C4-2B (cell line): ENCODE measurements around the gene FGFR3.

Experiments
- H3K27ac ChIP-seq: fragments of 450-650 bp; 2 replicates; pipeline ENCODE4 v1.5.1; 2017
- ZFX ChIP-seq: fragments of 450-650 bp; IDR thresholded peaks from 2 replicates; pipeline ENCODE4 v1.6.1; 2017
- TF ChIP-seq, protein P1 (sequence below): fragments of 450-650 bp; conservative IDR thresholded peaks from 2 replicates; pipeline ENCODE4 v1.5.1; 2017; ENCODE audit warnings: mild to moderate bottlenecking

The FGFR3 gene

DNA sequence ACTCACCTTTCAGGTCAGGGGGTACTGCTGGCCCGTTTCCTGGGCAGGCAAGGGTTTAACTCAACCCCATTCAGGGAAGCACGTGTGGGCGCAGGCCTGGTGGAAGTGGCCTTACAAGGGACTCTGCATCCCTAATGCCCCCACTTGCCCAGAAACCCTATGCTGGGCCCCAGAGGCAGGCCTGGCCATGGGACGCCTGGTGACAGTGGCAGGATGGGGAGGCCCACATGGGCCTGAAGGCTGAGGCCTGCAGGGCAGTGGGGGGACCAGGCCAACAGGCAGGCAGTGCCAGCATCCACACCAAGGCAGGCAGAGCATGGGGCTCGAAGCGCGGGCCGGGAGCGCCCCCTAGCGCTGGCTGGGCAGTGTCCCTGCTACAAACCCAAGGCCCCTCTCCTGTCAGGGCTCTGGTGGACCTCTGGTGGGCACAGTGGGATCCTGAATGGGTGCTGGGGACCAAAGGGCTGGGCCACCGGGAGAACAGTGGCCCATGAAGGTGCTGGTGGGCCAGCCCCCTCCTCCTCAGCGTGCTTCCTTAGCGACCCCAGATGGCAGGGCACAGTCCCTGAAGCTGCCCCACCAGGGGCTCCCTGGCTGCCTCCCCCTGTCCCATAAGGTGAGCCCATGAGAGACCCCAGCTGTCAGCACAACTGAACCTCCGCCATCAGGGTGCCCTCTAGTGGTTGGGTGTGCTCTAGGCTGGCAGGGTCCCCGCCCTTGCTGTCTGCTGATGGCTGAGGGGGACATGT, 16.8 kb downstream of the FGFR3 start:
- TF ChIP-seq, protein P1, sequence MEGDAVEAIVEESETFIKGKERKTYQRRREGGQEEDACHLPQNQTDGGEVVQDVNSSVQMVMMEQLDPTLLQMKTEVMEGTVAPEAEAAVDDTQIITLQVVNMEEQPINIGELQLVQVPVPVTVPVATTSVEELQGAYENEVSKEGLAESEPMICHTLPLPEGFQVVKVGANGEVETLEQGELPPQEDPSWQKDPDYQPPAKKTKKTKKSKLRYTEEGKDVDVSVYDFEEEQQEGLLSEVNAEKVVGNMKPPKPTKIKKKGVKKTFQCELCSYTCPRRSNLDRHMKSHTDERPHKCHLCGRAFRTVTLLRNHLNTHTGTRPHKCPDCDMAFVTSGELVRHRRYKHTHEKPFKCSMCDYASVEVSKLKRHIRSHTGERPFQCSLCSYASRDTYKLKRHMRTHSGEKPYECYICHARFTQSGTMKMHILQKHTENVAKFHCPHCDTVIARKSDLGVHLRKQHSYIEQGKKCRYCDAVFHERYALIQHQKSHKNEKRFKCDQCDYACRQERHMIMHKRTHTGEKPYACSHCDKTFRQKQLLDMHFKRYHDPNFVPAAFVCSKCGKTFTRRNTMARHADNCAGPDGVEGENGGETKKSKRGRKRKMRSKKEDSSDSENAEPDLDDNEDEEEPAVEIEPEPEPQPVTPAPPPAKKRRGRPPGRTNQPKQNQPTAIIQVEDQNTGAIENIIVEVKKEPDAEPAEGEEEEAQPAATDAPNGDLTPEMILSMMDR: peak; percentile 95
- no peak for TF ChIP-seq ZFX
- H3K27ac ChIP-seq: no peak overlapping the region

DNA sequence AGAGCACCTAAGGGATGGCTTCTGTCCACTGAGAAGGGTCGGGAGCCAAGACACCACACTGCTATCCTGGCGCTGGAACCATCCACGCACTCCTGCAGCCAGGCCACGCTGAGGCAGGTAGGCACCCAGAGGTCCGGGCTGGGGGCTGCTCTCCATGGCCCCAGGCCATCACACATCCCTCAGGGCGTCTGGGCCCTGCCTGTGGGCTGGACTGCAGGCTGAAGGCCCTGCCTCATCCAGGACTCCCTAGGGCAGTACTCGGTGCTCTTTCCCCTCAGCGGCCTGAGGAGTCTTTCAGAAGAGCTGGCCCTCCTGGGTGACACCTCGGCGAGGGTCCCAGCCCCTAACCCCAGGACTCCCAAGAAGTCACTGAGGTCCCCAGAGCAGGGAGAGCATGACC, 17.7 kb downstream of the FGFR3 start:
- no peak overlapping the region for H3K27ac ChIP-seq
- TF ChIP-seq, protein P1: no peak
- no peak for TF ChIP-seq ZFX

DNA sequence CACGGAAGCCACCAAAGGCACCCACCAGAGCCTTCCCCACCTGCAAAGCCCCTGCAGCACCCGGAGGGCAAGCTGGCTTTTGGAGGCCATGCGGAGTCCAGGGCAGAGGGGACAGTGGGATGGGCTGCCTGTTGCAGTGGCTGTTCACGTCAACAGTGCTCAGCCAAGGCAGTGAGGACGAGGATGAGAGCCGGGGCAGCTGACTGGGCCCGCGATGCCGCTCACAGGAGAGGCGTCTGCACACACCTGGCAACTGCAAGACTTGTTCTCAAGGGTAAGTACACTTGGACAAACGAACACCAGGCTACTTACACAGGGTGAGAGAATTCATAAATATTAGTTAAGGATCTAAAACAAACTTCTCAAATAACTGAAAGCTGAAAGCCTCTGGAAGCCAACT, 19.6 kb downstream of the FGFR3 start:
- TF ChIP-seq, protein P1: no peak
- no peak overlapping the region for H3K27ac ChIP-seq

DNA sequence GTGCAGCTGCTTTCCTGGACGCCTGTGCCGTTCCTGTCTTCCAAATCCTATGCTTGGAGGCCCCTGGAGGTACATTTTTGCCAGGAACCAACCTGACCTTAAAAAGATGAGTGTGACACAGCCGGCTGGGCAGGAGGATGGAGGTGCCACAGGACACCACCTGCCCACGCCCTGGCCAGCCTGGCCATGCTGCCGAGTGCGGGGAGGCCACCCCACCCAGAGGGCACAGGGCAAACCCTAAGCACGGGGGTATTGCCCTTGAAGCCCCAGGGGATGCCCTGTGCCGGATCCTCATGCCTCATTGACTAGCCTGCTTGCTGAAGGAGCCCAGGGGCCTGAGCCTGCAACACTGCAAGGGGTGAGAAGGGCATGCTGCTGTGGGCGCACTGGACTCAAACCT, 20.1 kb downstream of the FGFR3 start:
- H3K27ac ChIP-seq: no peak overlapping the region
- TF ChIP-seq, protein P1: no peak
- TF ChIP-seq ZFX: no peak

DNA sequence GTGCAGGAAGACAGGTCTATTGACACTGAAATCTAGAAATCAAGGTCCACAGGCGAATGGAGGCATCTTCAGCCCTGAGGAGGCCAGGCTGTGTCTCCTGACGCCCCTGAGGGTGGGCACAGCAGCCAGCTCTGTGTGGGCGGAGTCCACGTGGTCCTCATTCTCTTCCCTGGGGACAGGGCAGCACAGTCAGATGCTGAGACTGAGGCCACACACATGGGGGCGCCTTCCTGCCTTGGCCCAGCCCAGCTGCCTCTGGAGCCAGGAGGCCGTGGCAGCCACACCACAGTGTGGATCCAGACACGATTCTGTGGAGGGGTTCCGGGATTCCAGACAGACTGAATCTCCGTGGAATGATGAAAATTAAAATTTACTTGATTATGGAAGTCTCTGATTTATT, 20.8 kb downstream of the FGFR3 start:
- TF ChIP-seq ZFX: no peak
- TF ChIP-seq, protein P1: no peak

DNA sequence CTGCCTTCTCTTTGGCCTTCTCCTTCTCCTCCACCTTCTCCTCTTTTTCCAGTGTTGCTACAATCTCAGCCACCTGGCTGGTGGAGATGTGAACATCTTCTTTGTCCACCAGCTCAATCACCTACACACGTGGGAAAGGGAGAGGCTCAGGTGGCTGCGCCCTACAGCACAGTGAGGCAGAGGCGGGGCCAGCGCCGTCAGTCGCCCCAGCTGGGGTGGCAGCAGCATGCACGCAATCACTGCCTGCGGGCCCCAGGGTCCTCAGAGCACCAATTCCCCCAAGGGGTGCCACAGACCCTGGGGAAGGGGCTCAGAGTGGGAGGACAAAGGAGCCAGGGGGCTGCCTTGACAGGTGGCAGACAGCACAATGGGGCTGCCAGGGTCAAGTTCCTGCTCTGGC, 21.4 kb downstream of the FGFR3 start:
- TF ChIP-seq, protein P1: no peak
- TF ChIP-seq ZFX: no peak
- H3K27ac ChIP-seq: no peak overlapping the region

More for the DNA sequence above, 20.8 kb downstream of the FGFR3 start:
- H3K27ac ChIP-seq: no peak overlapping the region

DNA sequence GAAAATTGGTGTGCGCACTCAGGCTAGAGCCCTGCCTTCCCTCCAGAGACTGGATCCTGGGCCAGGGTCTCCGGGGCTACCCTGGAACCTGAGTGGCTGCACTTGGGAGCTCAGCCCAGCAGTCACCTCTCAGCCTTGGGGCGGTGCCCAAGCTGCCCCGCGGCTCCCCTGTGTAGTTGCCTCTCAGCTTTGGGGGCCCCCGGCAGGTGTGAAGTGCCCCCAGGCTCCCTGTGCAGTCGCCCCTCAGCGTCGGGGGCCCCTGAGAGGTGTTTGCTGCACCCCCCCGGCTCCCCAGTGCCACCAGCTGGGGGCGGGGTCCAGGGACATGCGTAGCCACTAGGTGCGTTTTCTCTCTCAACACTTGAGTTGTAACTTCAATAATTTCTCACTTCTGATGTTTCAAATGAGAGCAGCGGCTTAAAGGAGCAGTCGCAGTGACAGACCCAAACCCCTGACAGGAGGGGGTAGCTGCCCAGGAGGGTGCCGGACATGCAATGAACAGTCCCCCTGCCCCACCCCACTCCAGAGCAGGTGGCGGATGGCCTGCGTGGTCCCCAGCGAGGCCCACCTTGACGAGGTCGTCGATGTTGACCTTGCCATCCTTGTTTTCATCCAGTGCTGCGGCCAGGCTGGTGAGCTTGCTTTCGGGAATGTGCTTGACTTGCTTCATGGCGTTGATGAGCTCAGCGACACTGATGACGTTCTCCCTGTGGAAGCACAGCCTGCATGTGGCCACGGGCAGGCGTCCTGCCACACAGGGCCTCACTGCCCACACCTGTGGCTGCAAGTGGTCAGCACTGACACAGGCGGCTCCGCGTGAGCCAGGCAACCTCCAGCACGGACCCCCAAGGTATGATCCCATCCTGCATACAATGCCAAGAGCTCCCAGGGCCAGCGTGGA, 22.3 kb downstream of the FGFR3 start:
- TF ChIP-seq, protein P1: no peak
- no peak for TF ChIP-seq ZFX
- H3K27ac ChIP-seq: no peak overlapping the region
